GM12874 (cell line): ENCODE data around the gene PLAAT4.

ENCODE experiments used
- TF ChIP-seq, protein P1 (sequence below): IDR thresholded peaks from 2 replicates; pipeline ENCODE4 v1.5.1; 2011; ENCODE audit warnings: low read depth, mild to moderate bottlenecking, control low read depth, low read length, moderate library complexity; ENCODE audit not compliant: insufficient read depth

Gene PLAAT4

DNA sequence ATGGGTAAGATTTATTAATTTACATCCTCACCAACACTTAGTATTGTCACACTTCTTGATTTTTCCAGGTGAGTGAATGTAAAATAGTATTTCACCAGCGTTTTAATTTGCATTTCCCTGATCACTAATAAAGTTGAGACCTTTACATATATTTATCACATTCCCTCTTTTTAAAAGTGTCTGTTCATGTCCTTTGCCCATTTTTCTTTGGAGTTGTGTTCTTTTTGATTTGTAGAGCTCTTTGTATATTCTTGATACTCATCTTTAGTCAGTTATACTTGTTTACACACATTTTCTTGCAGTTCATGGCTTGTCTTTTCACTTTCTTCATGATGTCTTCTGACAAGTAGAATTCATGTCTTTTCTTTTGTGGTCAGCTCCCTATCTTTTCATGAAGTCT is 43.5 kb upstream of the PLAAT4 start:
- TF ChIP-seq, protein P1, sequence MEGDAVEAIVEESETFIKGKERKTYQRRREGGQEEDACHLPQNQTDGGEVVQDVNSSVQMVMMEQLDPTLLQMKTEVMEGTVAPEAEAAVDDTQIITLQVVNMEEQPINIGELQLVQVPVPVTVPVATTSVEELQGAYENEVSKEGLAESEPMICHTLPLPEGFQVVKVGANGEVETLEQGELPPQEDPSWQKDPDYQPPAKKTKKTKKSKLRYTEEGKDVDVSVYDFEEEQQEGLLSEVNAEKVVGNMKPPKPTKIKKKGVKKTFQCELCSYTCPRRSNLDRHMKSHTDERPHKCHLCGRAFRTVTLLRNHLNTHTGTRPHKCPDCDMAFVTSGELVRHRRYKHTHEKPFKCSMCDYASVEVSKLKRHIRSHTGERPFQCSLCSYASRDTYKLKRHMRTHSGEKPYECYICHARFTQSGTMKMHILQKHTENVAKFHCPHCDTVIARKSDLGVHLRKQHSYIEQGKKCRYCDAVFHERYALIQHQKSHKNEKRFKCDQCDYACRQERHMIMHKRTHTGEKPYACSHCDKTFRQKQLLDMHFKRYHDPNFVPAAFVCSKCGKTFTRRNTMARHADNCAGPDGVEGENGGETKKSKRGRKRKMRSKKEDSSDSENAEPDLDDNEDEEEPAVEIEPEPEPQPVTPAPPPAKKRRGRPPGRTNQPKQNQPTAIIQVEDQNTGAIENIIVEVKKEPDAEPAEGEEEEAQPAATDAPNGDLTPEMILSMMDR, result no peak

DNA sequence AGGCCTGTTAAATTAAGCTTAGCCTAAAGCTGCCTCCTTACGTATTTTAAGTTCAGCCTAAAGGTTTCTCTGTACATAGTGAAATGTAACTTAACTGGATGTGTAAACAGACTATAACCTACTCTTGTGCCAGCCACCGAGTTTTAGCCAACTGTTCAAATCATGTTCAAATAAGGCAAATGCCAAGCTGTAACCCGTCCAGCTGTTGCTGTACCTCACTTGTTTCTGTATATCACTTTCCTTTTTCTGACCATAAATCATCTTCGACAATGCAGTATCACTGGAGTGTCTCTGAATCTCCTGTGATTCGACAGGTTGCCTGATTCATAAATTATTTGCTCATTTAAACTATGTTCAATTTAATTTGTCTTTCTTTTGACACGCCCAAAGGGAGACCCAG is 41.6 kb upstream of the PLAAT4 start:
- TF ChIP-seq, protein P1, result no peak

DNA sequence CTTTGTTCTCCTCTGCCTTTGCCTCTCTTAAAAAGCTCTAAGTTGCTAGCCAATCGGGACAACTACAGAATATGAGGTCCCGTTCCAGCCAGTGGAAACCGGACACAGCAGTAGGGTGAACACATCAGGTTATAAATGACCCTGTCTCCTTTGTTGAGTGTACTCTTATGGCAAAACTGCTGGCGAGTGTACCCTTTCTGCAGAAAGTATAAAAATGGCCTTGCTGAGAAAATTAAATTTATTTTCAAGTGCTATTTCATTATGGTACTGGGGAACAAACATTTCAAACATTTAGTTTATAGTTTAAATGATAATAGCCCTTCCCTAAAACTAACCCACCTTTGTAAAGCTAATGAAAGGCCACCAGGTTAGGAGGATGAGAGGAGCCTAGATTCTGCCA is 36.7 kb upstream of the PLAAT4 start:
- TF ChIP-seq, protein P1, result no peak

DNA sequence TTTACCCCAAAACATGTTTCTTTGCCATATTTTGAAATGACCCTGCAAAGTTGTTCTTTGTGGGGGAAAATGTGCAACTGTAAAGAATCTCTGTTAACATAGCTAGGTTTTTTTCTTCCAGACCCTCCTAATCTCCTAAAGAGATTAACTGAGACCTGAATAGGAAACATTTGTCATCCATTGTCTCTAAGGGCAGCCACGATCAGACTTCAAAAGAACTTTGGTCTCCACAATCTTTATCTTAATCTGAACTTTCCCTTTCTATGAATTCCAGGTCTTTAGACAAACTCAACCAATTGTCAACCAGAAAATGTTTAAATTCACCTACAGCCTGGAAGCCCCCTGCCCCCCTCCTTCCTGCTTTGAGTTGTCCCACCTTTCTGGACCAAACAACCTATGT is 35.4 kb upstream of the PLAAT4 start:
- TF ChIP-seq, protein P1, result no peak

DNA sequence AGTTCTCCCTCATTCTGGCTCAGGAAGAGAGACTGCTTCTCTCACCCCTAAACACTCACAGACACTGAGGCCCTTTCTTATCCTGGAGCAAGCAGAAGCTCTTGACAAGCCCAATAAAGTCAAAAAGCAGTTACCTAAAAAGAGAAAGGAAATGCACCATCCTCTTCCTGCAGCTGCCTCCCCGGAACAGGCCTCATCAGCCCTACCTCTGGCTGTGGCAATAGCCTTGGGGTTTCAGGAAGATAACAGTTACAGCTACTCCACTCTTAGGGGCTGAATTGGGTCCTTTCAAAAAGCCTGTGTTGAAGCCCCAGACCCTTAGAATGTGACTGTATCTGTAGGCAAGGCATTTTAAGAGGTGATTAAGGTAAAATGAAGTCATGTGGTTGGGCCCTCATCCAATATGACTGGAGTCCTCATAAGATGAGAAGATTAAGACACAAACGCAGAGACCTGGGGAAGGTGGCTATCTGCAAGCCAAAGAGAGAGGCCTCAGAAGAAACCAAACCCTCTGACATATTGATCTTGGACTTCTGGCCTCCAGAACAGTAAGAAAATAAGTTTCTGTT is 34.3 kb upstream of the PLAAT4 start:
- TF ChIP-seq, protein P1, result no peak

DNA sequence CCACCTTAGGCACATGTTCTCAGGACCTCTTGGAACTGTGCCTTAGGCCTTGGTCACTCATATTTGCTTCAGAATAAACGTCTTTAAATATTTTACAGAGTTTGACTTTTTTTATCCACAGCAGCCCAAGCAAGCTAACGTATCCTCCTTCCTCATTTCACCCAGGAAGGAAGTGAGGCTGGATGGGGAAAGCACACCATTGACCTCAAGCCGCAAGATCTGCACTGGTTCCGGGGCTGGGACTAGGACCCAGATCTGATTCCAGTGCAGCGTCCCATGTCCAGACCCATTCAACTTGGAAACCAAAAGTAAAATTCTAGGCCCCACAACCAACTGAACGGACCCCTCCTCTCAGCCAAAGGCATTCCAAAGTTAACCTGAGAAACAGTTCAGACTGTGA is 33.1 kb upstream of the PLAAT4 start:
- TF ChIP-seq, protein P1, result no peak

DNA sequence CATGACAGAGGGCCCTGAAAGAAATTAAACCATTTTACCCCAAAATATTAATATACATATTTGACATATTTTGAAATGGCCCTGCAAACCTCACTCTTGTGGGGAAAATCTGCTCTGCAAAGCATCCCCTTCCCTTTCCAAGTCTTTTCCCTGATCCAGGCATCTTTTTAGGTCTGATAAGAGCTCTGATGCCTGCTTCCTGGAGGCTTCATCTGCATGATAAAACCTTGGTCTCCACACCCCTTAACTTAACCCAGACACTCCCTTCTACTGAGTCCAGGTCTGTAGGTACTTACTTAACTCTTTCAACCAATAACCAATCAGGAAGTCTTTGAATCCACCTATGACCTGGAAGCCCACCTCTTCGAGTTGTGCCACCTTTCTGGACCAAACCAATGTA is 32.6 kb upstream of the PLAAT4 start:
- TF ChIP-seq, protein P1, result no peak
